Adrenal gland (tissue), 19 donors: ENCODE results near the gene MANEAL. TPM values are rescaled to one million over a fixed set of nuclear protein-coding genes. Genes with fewer than 3 reads are reported as not detected.

ENCODE experiments used
- DNase-seq, 7 donors: peaks; one replicate each; pipeline ENCODE4 v3.0.0-alpha.2; 2019 to 2020
- H3K27ac ChIP-seq, 5 donors: fragments of 200-600 bp; sonication (generic) in 4 of 5; 1 replicate in 3 of 5; 2 replicates in 2 of 5; pipeline versions ENCODE4 v1.5.1 to v1.8.0; 2016 to 2020; ENCODE audit warnings: mild to moderate bottlenecking in 1 of 5
- H3K27me3 ChIP-seq: fragments of 200-600 bp; 2 replicates; pipeline ENCODE4 v1.8.0; 2021
- H3K36me3 ChIP-seq, 2 donors: fragments of 200-600 bp; replicated peaks in 1 of 2; 1 replicate in 1 of 2; 2 replicates in 1 of 2; pipeline versions ENCODE4 v1.5.1 to v1.8.0; 2018 to 2022
- H3K4me1 ChIP-seq, 2 donors: fragments of 200-600 bp; replicated peaks in 1 of 2; 1 replicate in 1 of 2; 2 replicates in 1 of 2; pipeline versions ENCODE4 v1.5.1 to v1.8.0; 2018 to 2021
- H3K4me3 ChIP-seq, 4 donors: fragments of 200-600 bp; sonication (generic) in 3 of 4; one replicate each; pipeline ENCODE4 v1.5.1; 2016 to 2018
- H3K9me3 ChIP-seq, 3 donors: fragments of 200-600 bp; sonication (generic) in 1 of 3; replicated peaks in 1 of 3; 1 replicate in 2 of 3; 2 replicates in 1 of 3; pipeline versions ENCODE4 v1.5.1 to v1.8.0; 2016 to 2021
- POLR2A ChIP-seq, 2 donors: fragments of 450-650 bp; IDR thresholded peaks; one replicate each; pipeline ENCODE4 v1.6.1; 2017; ENCODE audit warnings: antibody characterized with exemption in 2 of 2, mild to moderate bottlenecking in 2 of 2, moderate library complexity in 1 of 2
- WGBS, 4 donors: extraction: QIAGEN DNeasy Blood & Tissue Kit in 2 of 4; methylation state at CpG; one replicate each; pipeline versions ENCODE4 v1.1.5 to v1.1.7; 2013 to 2017; 5-methylcytosine and 5-hydroxymethylcytosine counted together
- intact Hi-C, 2 donors: fragments of 100-400 bp; cut with DNase I; formaldehyde crosslinking; loops; one replicate each; pipeline versions ENCODE4 v1.14.1 to v1.15.0; 2022 to 2023
- long read RNA-seq, 10 donors: library from polyadenylated mRNA in 3 of 10; unstranded in 2 of 10; stranded (forward) in 1 of 10; transcript quantifications; one replicate each; pipeline ENCODE4 v2.0.0 and lab custom pipeline, GENCODE V29; 2021 to 2026
- polyA plus RNA-seq, 3 donors: library from polyadenylated mRNA; stranded (reverse); fragments of 200-250 nt in 2 of 3; fragments of 350-450 nt in 1 of 3; fragmentation: Illumina TruSeq in 1 of 3; extraction: RNeasy Lipid Tissue Mini Kit (QIAGEN cat#74804) in 1 of 3; gene quantifications; one replicate each; pipeline ENCODE4 v1.2.3, GENCODE V29; 2013 to 2014
- total RNA-seq, 9 donors: library from RNA; depleted of rRNA in 4 of 9; stranded (reverse); fragments of >200 nt in 4 of 9; fragments of 120-200 nt in 1 of 9; fragmentation: NEBNext Ultra II Directional in 1 of 9; extraction: Animal tissue kit (Norgen Biotek cat#: 25700) in 1 of 9; gene quantifications; one replicate each; pipeline versions ENCODE4 v1.1.0 to v1.2.4, GENCODE V29; 2013 to 2023
- TF ChIP-seq, protein P1 (sequence below), 6 experiments: fragments of 450-650 bp in 4 of 6; fragments of 200-600 bp in 2 of 6; sonication (generic) in 1 of 6; IDR thresholded peaks; 1 replicate in 5 of 6; 2 replicates in 1 of 6; pipeline versions ENCODE4 v1.5.1 to v1.8.0; 2016 to 2021; ENCODE audit warnings: antibody characterized with exemption in 6 of 6, mild to moderate bottlenecking in 2 of 6, moderate library complexity in 1 of 6
- donor health status: healthy with polysubstance abuse.
- donor health status: Bipolar disorder and iron deficiency.
- donor health status: DM: yes; HTN: yes; CAD: no.
- donor health status: DM: no; HTN: no; CAD: no.
- donor health status: DM: no; HTN: no; CAD: no.
- donor health status: DM: yes; HTN: yes; CAD: no.

The MANEAL gene
- total RNA-seq = 10 to 100 TPM in 2 of 9 donors, 1 to 10 TPM in 7; 4.9 to 12.0 (median 8.3) TPM
- polyA plus RNA-seq = 10 to 100 TPM in 1 of 3 donors, 1 to 10 TPM in 2; 4.0 to 13.1 (median 4.4) TPM
- long read RNA-seq, donor 1, partial matches to known transcripts = 0 of 4 reads
- long read RNA-seq, donor 1, other reads (novel, unspliced or antisense) = 0 of 4 reads
- long read RNA-seq, donor 2, partial matches to known transcripts = 0 of 1 reads
- long read RNA-seq, donor 2, other reads (novel, unspliced or antisense) = 0 of 1 reads
- long read RNA-seq, donor 3, partial matches to known transcripts = 0 of 23 reads
- long read RNA-seq, donor 3, other reads (novel, unspliced or antisense) = 19 of 23 reads
- long read RNA-seq, donor 4, partial matches to known transcripts = 3 of 3 reads
- long read RNA-seq, donor 4, other reads (novel, unspliced or antisense) = 0 of 3 reads
- long read RNA-seq, donor 5, transcript MANEAL-202 (4 exons, 2,685 nt) = major isoform, 13 of 21 reads
- long read RNA-seq, donor 5, partial matches to known transcripts = 2 of 21 reads
- long read RNA-seq, donor 5, other reads (novel, unspliced or antisense) = 2 of 21 reads
- long read RNA-seq, donor 6 = 0 reads
- long read RNA-seq, donor 7, partial matches to known transcripts = 0 of 2 reads
- long read RNA-seq, donor 7, other reads (novel, unspliced or antisense) = 0 of 2 reads
- long read RNA-seq, donor 8, partial matches to known transcripts = 0 of 2 reads
- long read RNA-seq, donor 8, other reads (novel, unspliced or antisense) = 0 of 2 reads
- long read RNA-seq, donor 9, partial matches to known transcripts = 0 of 1 reads
- long read RNA-seq, donor 9, other reads (novel, unspliced or antisense) = 0 of 1 reads
- long read RNA-seq, donor 10, partial matches to known transcripts = 0 of 4 reads
- long read RNA-seq, donor 10, other reads (novel, unspliced or antisense) = 0 of 4 reads

DNA sequence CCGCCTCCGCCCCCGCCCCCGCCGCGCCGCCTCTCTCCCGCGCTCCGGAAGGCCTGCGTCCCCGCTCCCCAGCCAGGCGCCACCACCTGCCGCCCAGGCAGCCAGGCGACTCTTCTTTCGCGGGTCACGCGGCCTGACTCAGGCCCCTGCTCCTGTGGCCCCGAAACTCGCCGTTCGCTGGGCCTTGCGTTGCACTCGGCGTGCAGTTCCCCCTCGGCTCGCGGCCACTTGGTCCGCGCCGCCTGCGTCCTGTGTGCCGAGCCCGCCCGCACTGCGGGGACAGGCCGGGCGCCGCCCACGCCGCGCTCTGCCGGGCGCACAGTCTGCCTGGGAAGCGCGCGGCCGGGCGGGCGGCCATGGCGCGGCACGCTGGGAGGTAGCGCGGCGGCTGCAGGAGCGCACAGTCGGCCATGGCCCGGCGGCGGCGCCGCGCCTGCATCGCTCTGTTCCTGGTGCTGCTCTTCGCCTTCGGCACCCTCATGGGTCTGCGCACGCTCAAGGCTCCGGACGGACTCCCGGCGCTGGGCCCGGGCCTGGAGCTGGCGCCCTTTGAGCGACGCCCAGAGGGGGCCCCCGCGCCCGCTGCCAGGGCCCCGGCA, at the start of gene MANEAL:
MANEAL (plus strand) TSS at position 75 of the 599 bp plus-strand sequence; CDS start at position 411, 336 bp downstream.
- TF ChIP-seq, protein P1, sequence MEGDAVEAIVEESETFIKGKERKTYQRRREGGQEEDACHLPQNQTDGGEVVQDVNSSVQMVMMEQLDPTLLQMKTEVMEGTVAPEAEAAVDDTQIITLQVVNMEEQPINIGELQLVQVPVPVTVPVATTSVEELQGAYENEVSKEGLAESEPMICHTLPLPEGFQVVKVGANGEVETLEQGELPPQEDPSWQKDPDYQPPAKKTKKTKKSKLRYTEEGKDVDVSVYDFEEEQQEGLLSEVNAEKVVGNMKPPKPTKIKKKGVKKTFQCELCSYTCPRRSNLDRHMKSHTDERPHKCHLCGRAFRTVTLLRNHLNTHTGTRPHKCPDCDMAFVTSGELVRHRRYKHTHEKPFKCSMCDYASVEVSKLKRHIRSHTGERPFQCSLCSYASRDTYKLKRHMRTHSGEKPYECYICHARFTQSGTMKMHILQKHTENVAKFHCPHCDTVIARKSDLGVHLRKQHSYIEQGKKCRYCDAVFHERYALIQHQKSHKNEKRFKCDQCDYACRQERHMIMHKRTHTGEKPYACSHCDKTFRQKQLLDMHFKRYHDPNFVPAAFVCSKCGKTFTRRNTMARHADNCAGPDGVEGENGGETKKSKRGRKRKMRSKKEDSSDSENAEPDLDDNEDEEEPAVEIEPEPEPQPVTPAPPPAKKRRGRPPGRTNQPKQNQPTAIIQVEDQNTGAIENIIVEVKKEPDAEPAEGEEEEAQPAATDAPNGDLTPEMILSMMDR (IDR thresholded peaks at IDR 0.05) = no peak
- no peak for TF ChIP-seq POLR2A (IDR thresholded peaks at IDR 0.05)
- no peaks in the 10 kb centered on the region for H3K27me3 ChIP-seq
- H3K27ac ChIP-seq = peak within 1 kb of the TSS in 1 of 5 donors; percentile 29
- WGBS, 4 donors = 0 to 1% methylated on average over 68 to 81 of the region's 82 CpGs; no CpG with 5 or more reads in 2 of the 4 donors
- DNase-seq = peak; percentile 36 to 70 (median 46)
- peak within 1 kb of the TSS in 2 of 4 donors; percentile 0 to 79 for H3K4me3 ChIP-seq
- intact Hi-C loops = no loop called here
- no peaks in the 10 kb centered on the region for H3K36me3 ChIP-seq
- peaks cover 6 to 11% of the 10 kb centered on the region in 2 donors for H3K4me1 ChIP-seq
- H3K9me3 ChIP-seq = no peaks in the 10 kb centered on the region

DNA sequence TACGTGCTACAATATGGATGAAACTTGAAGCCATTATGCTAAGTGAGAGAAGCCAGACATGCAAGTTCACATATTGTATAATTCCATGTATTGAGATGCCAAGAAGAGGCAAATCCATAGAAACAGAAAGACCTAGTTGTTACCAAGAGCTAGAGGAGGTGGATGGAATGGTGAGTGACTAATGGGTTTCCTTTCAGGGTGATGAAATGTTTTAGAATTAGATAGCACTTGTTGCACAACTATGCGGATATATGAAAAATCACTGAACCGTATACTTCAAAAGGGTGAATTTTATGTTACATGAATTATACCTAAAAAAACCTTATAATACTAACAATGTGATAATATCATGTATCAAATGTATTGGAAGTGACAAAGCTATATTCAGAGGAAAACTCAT, 46.8 kb upstream of the MANEAL start:
- Histone ChIP-seq H3K27me3 (peaks cover 21% of the 10 kb centered on the region), H3K36me3 (no peaks in the 10 kb centered on the region), H3K9me3 (no peaks in the 10 kb centered on the region), H3K4me1 (no peaks in the 10 kb centered on the region), H3K27ac (no peak overlapping the region), H3K4me3 (no peak overlapping the region)
- WGBS, 4 donors = 85 to 92% (median 88%) methylated on average over 3 of the region's 3 CpGs
- no peak for DNase-seq
- intact Hi-C loops = no loop called here
- TF ChIP-seq, protein P1 (IDR thresholded peaks at IDR 0.05) = no peak
- no peak for TF ChIP-seq POLR2A (IDR thresholded peaks at IDR 0.05)

DNA sequence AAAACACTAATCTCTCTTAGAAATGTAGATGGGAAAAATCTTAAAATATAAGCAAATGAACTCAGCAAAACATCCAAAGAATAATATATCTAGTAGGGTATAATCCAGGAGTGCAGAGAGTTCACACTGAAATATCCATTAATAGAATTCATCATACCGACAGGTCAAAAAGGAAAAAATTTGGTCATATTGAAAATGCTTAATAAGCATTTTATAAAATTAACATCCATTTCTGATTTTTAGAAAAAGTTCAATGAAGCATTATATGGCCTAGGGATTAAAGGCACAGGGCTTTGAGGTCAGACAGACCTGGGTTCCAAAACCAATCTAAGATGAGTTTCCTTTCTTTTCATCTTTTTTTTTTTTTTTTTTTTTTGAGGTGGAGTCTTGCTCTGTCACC, 45.1 kb upstream of the MANEAL start:
- no peak for TF ChIP-seq POLR2A (IDR thresholded peaks at IDR 0.05)
- Histone ChIP-seq H3K4me3 (no peak overlapping the region), H3K9me3 (no peaks in the 10 kb centered on the region), H3K27ac (no peak overlapping the region), H3K36me3 (no peaks in the 10 kb centered on the region), H3K27me3 (peaks cover 29% of the 10 kb centered on the region), H3K4me1 (no peaks in the 10 kb centered on the region)
- intact Hi-C loops = no loop called here
- no peak for DNase-seq
- 81 to 91% (median 88%) methylated on average over 1 of the region's 1 CpG for WGBS, 4 donors

DNA sequence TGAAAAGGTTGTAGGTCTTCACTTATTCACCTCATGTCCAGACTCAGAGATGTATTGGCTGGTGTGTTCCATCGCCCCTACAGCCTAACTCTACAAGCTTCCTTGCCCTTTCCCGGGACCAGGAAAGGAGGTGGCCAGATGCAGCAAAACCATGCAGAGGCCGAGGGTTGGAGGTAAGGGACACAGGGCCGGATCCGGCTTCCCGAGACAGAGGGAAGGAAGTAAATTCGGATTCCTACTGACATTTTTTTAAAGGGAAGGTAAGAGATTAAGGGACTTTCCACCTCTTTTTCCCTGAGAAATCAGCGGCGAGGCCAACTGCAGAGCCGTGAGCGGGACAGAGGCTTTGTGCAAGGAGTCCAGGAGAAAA, 41.4 kb upstream of the MANEAL start:
- WGBS, 4 donors = 23 to 35% (median 31%) methylated on average over 11 of the region's 11 CpGs
- Histone ChIP-seq H3K27me3 (peaks cover 37% of the 10 kb centered on the region), H3K27ac (no peak overlapping the region), H3K9me3 (no peaks in the 10 kb centered on the region), H3K4me3 (peak overlapping the region in 1 of 4 donors; percentile 50), H3K4me1 (no peaks in the 10 kb centered on the region), H3K36me3 (no peaks in the 10 kb centered on the region)
- no peak for DNase-seq
- intact Hi-C loops = no loop called here
- TF ChIP-seq, protein P1 (IDR thresholded peaks at IDR 0.05) = no peak
- no peak for TF ChIP-seq POLR2A (IDR thresholded peaks at IDR 0.05)
